Trophoblast cell (in vitro differentiated cells and primary cell): ENCODE results near the gene KBTBD12. TPM values are rescaled to one million over a fixed set of nuclear protein-coding genes. Genes with fewer than 3 reads are reported as not detected.
A peak's percentile ranks its signal among the peaks of the same experiment; 100 is the strongest.

Experiments used
- DNase-seq, 2 donors: peaks; one replicate each; pipeline ENCODE4 v3.0.0-alpha.2; 2016
- H2AFZ ChIP-seq: 2 replicates; pipeline ENCODE4 v1.6.1; 2013; ENCODE audit warnings: low read length, moderate library complexity, mild to moderate bottlenecking; ENCODE audit not compliant: insufficient read depth, poor library complexity
- H2AK5ac ChIP-seq: 2 replicates; pipeline ENCODE4 v1.6.1; 2013; ENCODE audit warnings: mild to moderate bottlenecking, low read length
- H2BK120ac ChIP-seq: 2 replicates; pipeline ENCODE4 v1.6.1; 2013; ENCODE audit warnings: low read length, mild to moderate bottlenecking, moderate library complexity; ENCODE audit not compliant: insufficient read depth, poor library complexity
- H2BK12ac ChIP-seq: 2 replicates; pipeline ENCODE4 v1.6.1; 2013; ENCODE audit warnings: mild to moderate bottlenecking, low read length, moderate library complexity
- H2BK5ac ChIP-seq: 2 replicates; pipeline ENCODE4 v1.6.1; 2013; ENCODE audit warnings: low read length, low read depth, moderate library complexity, mild to moderate bottlenecking; ENCODE audit not compliant: poor library complexity
- H3K14ac ChIP-seq: 2 replicates; pipeline ENCODE4 v1.6.1; 2013; ENCODE audit warnings: mild to moderate bottlenecking, low read length
- H3K18ac ChIP-seq: 2 replicates; pipeline ENCODE4 v1.6.1; 2013; ENCODE audit warnings: mild to moderate bottlenecking, low read length
- H3K23ac ChIP-seq: 2 replicates; pipeline ENCODE4 v1.6.1; 2013; ENCODE audit warnings: low read length
- H3K27ac ChIP-seq: 2 replicates; pipeline ENCODE4 v1.5.1; 2013; ENCODE audit warnings: low read depth, mild to moderate bottlenecking, inconsistent platforms, low read length, moderate library complexity
- H3K27me3 ChIP-seq: 2 replicates; pipeline ENCODE4 v1.6.1; 2013; ENCODE audit warnings: inconsistent platforms, mild to moderate bottlenecking, low read length, moderate library complexity; ENCODE audit not compliant: insufficient read depth
- H3K36me3 ChIP-seq, 2 experiments: 1 replicate in 1 of 2; 2 replicates in 1 of 2; pipeline ENCODE4 v1.6.1; 2013; ENCODE audit warnings: low read length in 2 of 2, mild to moderate bottlenecking in 2 of 2, moderate library complexity in 1 of 2; ENCODE audit not compliant: insufficient read depth in 2 of 2, control insufficient read depth in 1 of 2
- H3K4ac ChIP-seq: 2 replicates; pipeline ENCODE4 v1.6.1; 2013; ENCODE audit warnings: low read depth, mild to moderate bottlenecking, low read length, moderate library complexity
- H3K4me1 ChIP-seq, 2 experiments: 1 replicate in 1 of 2; 2 replicates in 1 of 2; pipeline ENCODE4 v1.6.1; 2013; ENCODE audit warnings: low read length in 2 of 2, mild to moderate bottlenecking in 2 of 2, moderate library complexity in 1 of 2; ENCODE audit not compliant: insufficient read depth in 2 of 2, control insufficient read depth in 1 of 2
- H3K4me2 ChIP-seq: 2 replicates; pipeline ENCODE4 v1.6.1; 2013; ENCODE audit warnings: inconsistent platforms, mild to moderate bottlenecking, low read length, moderate library complexity
- H3K4me3 ChIP-seq: 2 replicates; pipeline ENCODE4 v1.5.1; 2013; ENCODE audit warnings: mild to moderate bottlenecking, low read depth, low read length, inconsistent platforms
- H3K79me1 ChIP-seq: one replicate; pipeline ENCODE4 v1.6.1; 2013; ENCODE audit warnings: low read length
- H3K79me2 ChIP-seq: 2 replicates; pipeline ENCODE4 v1.6.1; 2013; ENCODE audit warnings: low read length, mild to moderate bottlenecking; ENCODE audit not compliant: control insufficient read depth, insufficient read depth, poor library complexity
- H3K9ac ChIP-seq: 2 replicates; pipeline ENCODE4 v1.6.1; 2013; ENCODE audit warnings: mild to moderate bottlenecking, low read length
- H3K9me3 ChIP-seq: 2 replicates; pipeline ENCODE4 v1.6.1; 2013; ENCODE audit warnings: low read depth, mild to moderate bottlenecking, control low read depth, inconsistent platforms, low read length; ENCODE audit not compliant: insufficient read depth
- H4K12ac ChIP-seq: 2 replicates; pipeline ENCODE4 v1.6.1; 2013; ENCODE audit warnings: low read depth, mild to moderate bottlenecking, low read length, moderate library complexity
- H4K8ac ChIP-seq: 2 replicates; pipeline ENCODE4 v1.6.1; 2013; ENCODE audit warnings: low read depth, mild to moderate bottlenecking, low read length, moderate library complexity
- H4K91ac ChIP-seq: one replicate; pipeline ENCODE4 v1.6.1; 2013; ENCODE audit warnings: low read depth, mild to moderate bottlenecking, low read length, moderate library complexity
- WGBS: extraction: QIAGEN DNeasy Blood & Tissue Kit; methylation state at CpG from one replicate; pipeline ENCODE4 v1.1.7; 2013; ENCODE audit warnings: missing lambda C conversion rate; ENCODE audit not compliant: insufficient read length, insufficient coverage; ENCODE audit errors: extremely low coverage; 5-methylcytosine and 5-hydroxymethylcytosine counted together
- polyA plus RNA-seq: library from polyadenylated mRNA; stranded (reverse); fragments of 200-250 nt; gene quantifications from 2 replicates; pipeline ENCODE4 v1.2.3, GENCODE V29; 2013

KBTBD12 gene
- not detected in 2 replicates for polyA plus RNA-seq

- Histone ChIP-seq H3K4me1 (peaks cover 0 to 2% of the 10 kb centered on the region in 2 experiments), H3K9me3 (no peaks in the 10 kb centered on the region), H3K27me3 (peaks cover 7% of the 10 kb centered on the region), H2BK5ac (no peak within 1 kb of the TSS), H2BK120ac (no peak within 1 kb of the TSS), H3K14ac (no peak within 1 kb of the TSS), H4K12ac (no peak within 1 kb of the TSS), H3K18ac (no peak within 1 kb of the TSS), H3K4me2 (peak within 1 kb of the TSS; percentile 37), H3K9ac (no peak within 1 kb of the TSS), H2AFZ (no peak within 1 kb of the TSS), H3K79me2 (no peaks in the 10 kb centered on the region), H3K23ac (no peak within 1 kb of the TSS), H4K8ac (no peak within 1 kb of the TSS), H3K36me3 (no peaks in the 10 kb centered on the region), H3K4ac (no peak within 1 kb of the TSS), H2BK12ac (no peak within 1 kb of the TSS), H3K27ac (no peak within 1 kb of the TSS), H2AK5ac (no peak within 1 kb of the TSS), H4K91ac (no peak within 1 kb of the TSS), H3K79me1 (no peaks in the 10 kb centered on the region), H3K4me3 (peak within 1 kb of the TSS; percentile 51)
- WGBS = no CpG with 5 or more reads among the region's 69 CpGs
- no peak for DNase-seq
Observed at GRCh38 chr3:127915115-127915936, at the start of gene KBTBD12. Gene KBTBD12, plus strand, starts transcription at chr3:127915232. Its CDS starts 7,830 bp downstream, at chr3:127923062.

- H4K91ac ChIP-seq = no peak overlapping the region
- H2AK5ac ChIP-seq = no peak overlapping the region
- H3K4ac ChIP-seq = no peak overlapping the region
- no peak overlapping the region for H3K23ac ChIP-seq
- no peak overlapping the region for H3K14ac ChIP-seq
- H2BK5ac ChIP-seq = no peak overlapping the region
- no peak overlapping the region for H3K9ac ChIP-seq
- H3K9me3 ChIP-seq = no peaks in the 10 kb centered on the region
- no peak overlapping the region for H2BK12ac ChIP-seq
- H2BK120ac ChIP-seq = no peak overlapping the region
- no peak overlapping the region for H3K4me3 ChIP-seq
- H4K8ac ChIP-seq = no peak overlapping the region
- DNase-seq = peak; percentile 48 to 76
- no peak overlapping the region for H4K12ac ChIP-seq
- no peak overlapping the region for H3K18ac ChIP-seq
- no peak overlapping the region for H2AFZ ChIP-seq
- peaks cover 0 to 2% of the 10 kb centered on the region in 2 experiments for H3K4me1 ChIP-seq
- H3K79me2 ChIP-seq = no peaks in the 10 kb centered on the region
- no CpG with 5 or more reads among the region's 4 CpGs for WGBS
- H3K79me1 ChIP-seq = no peaks in the 10 kb centered on the region
- no peaks in the 10 kb centered on the region for H3K27me3 ChIP-seq
- no peak overlapping the region for H3K27ac ChIP-seq
- H3K36me3 ChIP-seq = no peaks in the 10 kb centered on the region
- no peak overlapping the region for H3K4me2 ChIP-seq
Observed at GRCh38 chr3:127865941-127866340, 49.1 kb upstream of the KBTBD12 start.

- Histone ChIP-seq H2AFZ (no peak overlapping the region), H3K9me3 (no peaks in the 10 kb centered on the region), H4K8ac (no peak overlapping the region), H3K14ac (no peak overlapping the region), H3K79me2 (no peaks in the 10 kb centered on the region), H4K91ac (no peak overlapping the region), H3K4me3 (no peak overlapping the region), H3K4me2 (no peak overlapping the region), H4K12ac (no peak overlapping the region), H3K4ac (no peak overlapping the region), H3K23ac (no peak overlapping the region), H3K27me3 (no peaks in the 10 kb centered on the region), H2AK5ac (no peak overlapping the region), H3K18ac (no peak overlapping the region), H3K4me1 (peaks cover 0 to 2% of the 10 kb centered on the region in 2 experiments), H3K27ac (no peak overlapping the region), H2BK5ac (no peak overlapping the region), H3K36me3 (no peaks in the 10 kb centered on the region), H3K9ac (no peak overlapping the region), H3K79me1 (no peaks in the 10 kb centered on the region), H2BK120ac (no peak overlapping the region), H2BK12ac (no peak overlapping the region)
- DNase-seq = no peak
- WGBS = no CpG with 5 or more reads among the region's 2 CpGs
Observed at GRCh38 chr3:127867412-127867811, 47.6 kb upstream of the KBTBD12 start.

- DNase-seq = no peak
- H3K4me2 ChIP-seq = no peak overlapping the region
Observed at GRCh38 chr3:127867986-127868385, 47.0 kb upstream of the KBTBD12 start.

More at GRCh38 chr3:127867986-127868385, 47.0 kb upstream of the KBTBD12 start:
- H4K91ac ChIP-seq = no peak overlapping the region
- no peak overlapping the region for H3K9ac ChIP-seq
- no peak overlapping the region for H3K27ac ChIP-seq
- no peak overlapping the region for H3K4ac ChIP-seq
- no peak overlapping the region for H2BK12ac ChIP-seq
- no peaks in the 10 kb centered on the region for H3K27me3 ChIP-seq
- H2AK5ac ChIP-seq = no peak overlapping the region
- no peak overlapping the region for H3K23ac ChIP-seq
- peaks cover 0 to 2% of the 10 kb centered on the region in 2 experiments for H3K4me1 ChIP-seq
- H3K4me3 ChIP-seq = no peak overlapping the region
- no peak overlapping the region for H3K14ac ChIP-seq
- H3K18ac ChIP-seq = no peak overlapping the region
- no peaks in the 10 kb centered on the region for H3K79me2 ChIP-seq
- H4K8ac ChIP-seq = no peak overlapping the region
- H3K79me1 ChIP-seq = no peaks in the 10 kb centered on the region
- no peaks in the 10 kb centered on the region for H3K9me3 ChIP-seq
- H4K12ac ChIP-seq = no peak overlapping the region
- no peak overlapping the region for H2AFZ ChIP-seq
- H2BK120ac ChIP-seq = no peak overlapping the region
- H3K36me3 ChIP-seq = no peaks in the 10 kb centered on the region
- no peak overlapping the region for H2BK5ac ChIP-seq
